Neural progenitor cell (in vitro differentiated cells): ENCODE results near the gene PDE1C. TPM values are rescaled to one million over a fixed set of nuclear protein-coding genes. Genes with fewer than 3 reads are reported as not detected.

Experiments
- DNase-seq: peaks from one replicate; pipeline ENCODE4 v3.0.0-alpha.2; 2016; ENCODE audit warnings: low spot score
- H2AFZ ChIP-seq: fragments of 200-600 bp; sonication (generic); replicated peaks from 2 replicates; pipeline ENCODE4 v1.6.1; 2016; ENCODE audit warnings: antibody characterized with exemption
- H3F3A ChIP-seq: fragments of 200-600 bp; sonication (generic); 2 replicates; pipeline ENCODE4 v1.6.1; 2016; ENCODE audit warnings: antibody characterized with exemption, low read depth
- H3K27ac ChIP-seq: fragments of 200-600 bp; sonication (generic); 2 replicates; pipeline ENCODE4 v1.5.1; 2016; ENCODE audit warnings: mild to moderate bottlenecking
- H3K27me3 ChIP-seq: fragments of 200-600 bp; sonication (generic); 2 replicates; pipeline ENCODE4 v1.6.1; 2016; ENCODE audit warnings: mild to moderate bottlenecking, moderate library complexity
- H3K36me3 ChIP-seq: fragments of 200-600 bp; sonication (generic); 2 replicates; pipeline ENCODE4 v1.5.1; 2016
- H3K4me1 ChIP-seq: fragments of 200-600 bp; sonication (generic); 2 replicates; pipeline ENCODE4 v1.6.1; 2016; ENCODE audit warnings: mixed run types
- H3K4me2 ChIP-seq: fragments of 200-600 bp; sonication (generic); 2 replicates; pipeline ENCODE4 v1.6.1; 2016
- H3K4me3 ChIP-seq: fragments of 200-600 bp; sonication (generic); 2 replicates; pipeline ENCODE4 v1.5.1; 2016
- H3K79me2 ChIP-seq: fragments of 200-600 bp; sonication (generic); 2 replicates; pipeline ENCODE4 v1.6.1; 2016; ENCODE audit warnings: low read depth
- H3K9ac ChIP-seq: fragments of 200-600 bp; sonication (generic); 2 replicates; pipeline ENCODE4 v1.6.1; 2016
- H3K9me3 ChIP-seq: fragments of 200-600 bp; sonication (generic); 2 replicates; pipeline ENCODE4 v1.5.1; 2016; ENCODE audit warnings: low read depth
- H4K20me1 ChIP-seq: fragments of 200-600 bp; sonication (generic); 2 replicates; pipeline ENCODE4 v1.6.1; 2016; ENCODE audit warnings: low read depth
- H3K27ac Mint-ChIP-seq: 3 replicates; pipeline ENCODE4 v1.8.0; 2021; ENCODE audit warnings: mixed read lengths
- H3K27me3 Mint-ChIP-seq: 2 replicates; pipeline ENCODE4 v1.8.0; 2022; ENCODE audit warnings: low read depth, mild to moderate bottlenecking, inconsistent platforms, moderate library complexity, mixed read lengths; ENCODE audit not compliant: insufficient read depth
- H3K36me3 Mint-ChIP-seq: 3 replicates; pipeline ENCODE4 v1.8.0; 2021; ENCODE audit warnings: mixed read lengths
- H3K4me1 Mint-ChIP-seq: 3 replicates; pipeline ENCODE4 v1.8.0; 2021; ENCODE audit warnings: mixed read lengths
- H3K4me3 Mint-ChIP-seq: 3 replicates; pipeline ENCODE4 v1.8.0; 2021; ENCODE audit warnings: mild to moderate bottlenecking, moderate library complexity, mixed read lengths
- H3K9me3 Mint-ChIP-seq: 3 replicates; pipeline ENCODE4 v1.8.0; 2020; ENCODE audit warnings: mixed read lengths
- CTCF ChIP-seq: fragments of 200-600 bp; sonication (generic); IDR thresholded peaks from 2 replicates; pipeline ENCODE4 v1.5.1; 2017; ENCODE audit warnings: antibody characterized with exemption, mild to moderate bottlenecking
- EZH2 ChIP-seq: fragments of 200-600 bp; sonication (generic); IDR thresholded peaks from 2 replicates; pipeline ENCODE4 v1.6.1; 2017; ENCODE audit warnings: antibody characterized with exemption, mild to moderate bottlenecking, moderate library complexity
- EZH2phosphoT487 ChIP-seq: fragments of 200-600 bp; sonication (generic); IDR thresholded peaks from 2 replicates; pipeline ENCODE4 v1.6.1; 2017; ENCODE audit warnings: antibody characterized with exemption
- total RNA-seq: library from RNA; depleted of rRNA; stranded (reverse); fragments of >200 nt; gene quantifications from 2 replicates; pipeline ENCODE4 v1.2.3, GENCODE V29; 2015; ENCODE audit warnings: low replicate concordance

PDE1C gene
- total RNA-seq, 1 donor from 2014 or later, result 0.54 TPM

DNA sequence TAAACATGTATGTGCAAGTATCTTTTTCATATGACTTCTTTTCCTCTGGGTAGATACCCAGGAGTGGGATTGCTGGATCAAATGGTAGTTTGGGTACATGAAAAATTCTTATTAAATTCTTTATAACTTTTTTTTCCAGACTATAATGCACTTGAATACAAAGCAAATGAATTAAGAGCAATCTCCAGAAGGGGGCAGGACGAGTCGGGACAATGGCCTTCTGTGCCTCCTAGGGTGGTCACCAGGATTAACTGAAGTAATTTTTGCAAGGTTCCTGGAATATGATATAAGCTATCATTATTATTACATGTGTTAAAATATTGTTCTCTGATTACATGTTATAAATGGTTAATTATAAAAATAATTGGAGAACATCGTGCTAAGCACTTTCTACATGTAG is 256.0 kb downstream of the PDE1C start:
- no peaks in the 10 kb centered on the region for H3F3A ChIP-seq
- TF ChIP-seq EZH2 (no peak), CTCF (peak; percentile 56), EZH2phosphoT487 (no peak)
- peak; percentile 10 for DNase-seq
- no peaks in the 10 kb centered on the region for H3K4me1 Mint-ChIP-seq
- H3K4me3 ChIP-seq, result no peak overlapping the region
- H3K9me3 ChIP-seq, result no peaks in the 10 kb centered on the region
- no peaks in the 10 kb centered on the region for H3K36me3 ChIP-seq
- no peaks in the 10 kb centered on the region for H3K9me3 Mint-ChIP-seq
- no peaks in the 10 kb centered on the region for H3K36me3 Mint-ChIP-seq
- no peak overlapping the region for H2AFZ ChIP-seq
- H3K27me3 Mint-ChIP-seq, result no peaks in the 10 kb centered on the region
- peaks cover 2% of the 10 kb centered on the region for H3K27me3 ChIP-seq
- H3K4me2 ChIP-seq, result no peak overlapping the region
- no peaks in the 10 kb centered on the region for H3K79me2 ChIP-seq
- no peak overlapping the region for H3K9ac ChIP-seq
- no peak overlapping the region for H3K4me3 Mint-ChIP-seq
- H3K27ac ChIP-seq, result no peak overlapping the region
- no peaks in the 10 kb centered on the region for H3K4me1 ChIP-seq
- no peak overlapping the region for H3K27ac Mint-ChIP-seq
- no peaks in the 10 kb centered on the region for H4K20me1 ChIP-seq

DNA sequence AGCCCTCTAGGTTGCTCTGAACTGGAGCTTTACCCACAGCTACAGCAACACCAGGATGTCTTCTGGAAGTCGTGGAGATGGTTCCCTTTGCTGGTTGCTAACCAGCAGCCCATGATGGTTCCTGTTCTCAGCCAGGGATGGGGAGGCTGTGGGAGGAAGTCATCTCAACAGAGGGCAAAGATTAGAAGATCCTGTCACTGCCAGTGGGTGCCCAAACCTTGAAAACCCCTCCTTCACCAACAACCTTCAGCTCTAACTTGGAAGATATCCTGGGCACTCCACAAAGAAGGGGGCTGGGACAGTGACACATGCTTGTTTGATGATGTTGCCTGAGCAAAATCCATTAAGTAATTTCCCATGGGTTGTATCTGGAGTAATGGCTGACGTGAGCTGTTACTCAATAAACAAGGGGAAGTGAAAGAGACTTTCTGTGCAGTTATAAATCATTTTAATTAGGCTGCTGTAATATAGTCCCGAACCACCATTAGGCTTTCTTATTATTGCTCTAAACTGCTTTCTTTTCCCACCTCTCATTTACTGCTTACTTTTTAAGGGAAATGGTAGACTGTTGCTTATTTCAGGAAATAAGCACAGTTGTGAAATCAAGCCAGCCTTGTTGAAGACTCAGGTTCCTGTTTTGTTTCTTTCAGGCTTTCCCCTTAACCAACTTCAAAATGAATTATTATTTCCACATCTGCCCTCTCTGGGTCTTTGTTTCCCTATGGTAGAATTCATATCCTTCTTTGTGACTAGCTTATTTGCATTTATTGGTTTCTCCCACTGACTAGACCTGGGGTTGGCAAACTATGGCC is 258.4 kb downstream of the PDE1C start:
- Histone ChIP-seq H3F3A (no peaks in the 10 kb centered on the region), H3K4me3 (no peak overlapping the region), H3K27ac (no peak overlapping the region), H3K9ac (no peak overlapping the region), H3K9me3 (no peaks in the 10 kb centered on the region), H3K79me2 (no peaks in the 10 kb centered on the region), H4K20me1 (no peaks in the 10 kb centered on the region), H2AFZ (no peak overlapping the region), H3K36me3 (no peaks in the 10 kb centered on the region), H3K27me3 (peaks cover 18% of the 10 kb centered on the region), H3K4me2 (no peak overlapping the region), H3K4me1 (no peaks in the 10 kb centered on the region)
- Mint-ChIP-seq H3K4me1 (no peaks in the 10 kb centered on the region), H3K27ac (no peak overlapping the region), H3K9me3 (no peaks in the 10 kb centered on the region), H3K36me3 (no peaks in the 10 kb centered on the region), H3K4me3 (no peak overlapping the region), H3K27me3 (no peaks in the 10 kb centered on the region)
- no peak for DNase-seq
- TF ChIP-seq CTCF, result no peak
- TF ChIP-seq EZH2phosphoT487, result no peak
- no peak for TF ChIP-seq EZH2

DNA sequence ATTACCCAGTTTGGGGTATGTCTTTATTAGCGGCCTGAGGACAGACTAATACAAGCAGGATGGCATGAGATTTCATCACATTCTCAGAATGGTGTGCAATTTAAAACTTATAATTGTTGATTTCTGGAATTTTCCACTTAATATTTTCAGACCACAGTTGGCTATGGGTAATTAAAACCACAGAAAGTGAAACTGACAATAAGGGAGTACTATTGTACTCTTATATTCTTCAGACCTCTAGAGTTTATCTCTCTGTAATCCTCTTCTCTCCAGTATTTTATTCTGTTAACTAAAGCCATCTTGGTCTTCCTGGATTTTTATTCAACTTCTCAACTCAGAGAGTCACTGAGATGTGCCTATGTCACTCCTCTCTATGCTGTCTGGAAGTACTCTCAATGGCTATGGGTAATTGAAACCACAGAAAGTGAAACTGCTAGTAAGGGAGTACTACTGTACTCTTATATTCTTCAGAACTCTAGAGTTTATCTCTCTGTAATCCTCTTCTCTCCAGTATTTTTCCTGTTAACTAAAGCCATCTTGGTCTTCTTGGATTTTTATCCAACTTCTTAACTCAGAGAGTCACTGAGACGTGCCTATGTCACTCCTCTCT is 264.9 kb downstream of the PDE1C start:
- Histone ChIP-seq H3K36me3 (no peaks in the 10 kb centered on the region), H3K4me3 (no peak overlapping the region), H3F3A (no peaks in the 10 kb centered on the region), H2AFZ (no peak overlapping the region), H3K9me3 (no peaks in the 10 kb centered on the region), H3K27ac (no peak overlapping the region), H3K9ac (no peak overlapping the region), H3K27me3 (peaks cover 40% of the 10 kb centered on the region), H3K4me2 (no peak overlapping the region), H4K20me1 (no peaks in the 10 kb centered on the region), H3K79me2 (no peaks in the 10 kb centered on the region), H3K4me1 (no peaks in the 10 kb centered on the region)
- Mint-ChIP-seq H3K27me3 (no peaks in the 10 kb centered on the region), H3K4me3 (no peak overlapping the region), H3K4me1 (no peaks in the 10 kb centered on the region), H3K27ac (no peak overlapping the region), H3K9me3 (no peaks in the 10 kb centered on the region), H3K36me3 (no peaks in the 10 kb centered on the region)
- no peak for TF ChIP-seq EZH2
- TF ChIP-seq EZH2phosphoT487, result no peak
- TF ChIP-seq CTCF, result no peak
- no peak for DNase-seq
